ENCODE results near the gene C1QL1. TPM values are rescaled to one million over a fixed set of nuclear protein-coding genes. Genes with fewer than 3 reads are reported as not detected.
A peak's percentile ranks its signal among the peaks of the same experiment; 100 is the strongest.

Gene C1QL1
- total and polyA plus RNA-seq, 2 of the 13 experiments (the other 11 are each of a cell fraction or from before 2014, with no cell fraction given), result 0.11 TPM

- POLR2A ChIA-PET, result interaction anchor here (0.8 kb wide), 1 partner anchor 53 kb away, joined by 3 read pairs; the partner anchor contains the start of gene NMT1
- no peak overlapping the region for H3K27ac ChIP-seq (ENCODE audit: extremely low read length, insufficient read depth, low read length)
- H3K4me3 ChIP-seq (replicated peaks in 1 of 3; ENCODE audit: insufficient read depth in 1 of 3, low read depth in 2 of 3, low read length in 3 of 3), result no peak overlapping the region
- intact Hi-C loops (cut with micrococcal nuclease; ENCODE audit: unreplicated experiment) (no loop called here), in situ Hi-C loops (cut with HindIII; ENCODE audit: extremely low pct_ligation_motif_present, low pct_unique_long_range_greater_than_20kb) (loop anchor here (25.0 kb wide), 1 partner anchor 221 kb away; no protein-coding TSS in a partner anchor)
- H4K20me1 ChIP-seq (ENCODE audit: insufficient read depth, low read length), result no peaks in the 10 kb centered on the region
- CTCF ChIA-PET (ENCODE audit: low intra/inter-chr PET ratio, low total read pairs), result no interaction called here
- 21% methylated on average over 10 of the region's 10 CpGs for WGBS (ENCODE audit: low lambda C conversion rate)
- no peak for FAIRE-seq
- DNase-seq (ENCODE audit: low spot score), result no peak
- no peaks in the 10 kb centered on the region for H3K36me3 ChIP-seq (replicated peaks in 1 of 2; ENCODE audit: control insufficient read depth in 1 of 2, insufficient read depth in 2 of 2, low read length in 2 of 2)
- H3K27me3 ChIP-seq (ENCODE audit: control insufficient read depth in 1 of 2, insufficient read depth in 2 of 2, low read length in 2 of 2), result peaks cover 11 to 43% of the 10 kb centered on the region in 2 experiments
- no peak overlapping the region for H3K9ac ChIP-seq (ENCODE audit: insufficient read depth, low read depth, low read length)
- H3K4me2 ChIP-seq (ENCODE audit: low read depth, low read length), result no peak overlapping the region
- peaks cover 6% of the 10 kb centered on the region for H3K4me1 ChIP-seq (ENCODE audit: insufficient read depth, low read length)
- no peak for TF ChIP-seq ZMYM3 (CRISPR knock-in tag; IDR thresholded peaks at IDR 0.05)
- TF ChIP-seq KMT2B (CRISPR knock-in tag; IDR thresholded peaks at IDR 0.05), result no peak
- no peak for TF ChIP-seq KLF6 (CRISPR knock-in tag; IDR thresholded peaks at IDR 0.05)
- no peak for TF ChIP-seq ZNF260 (CRISPR knock-in tag; IDR thresholded peaks at IDR 0.05; ENCODE audit: borderline replicate concordance, low read depth)
- no peak for TF ChIP-seq ZBTB8A (CRISPR knock-in tag; IDR thresholded peaks at IDR 0.05; ENCODE audit: borderline replicate concordance, low read depth)
- TF ChIP-seq RNF219 (CRISPR knock-in tag; IDR thresholded peaks at IDR 0.05), result no peak
- TF ChIP-seq HINFP (CRISPR knock-in tag; IDR thresholded peaks at IDR 0.05; ENCODE audit: low read depth), result no peak
- no peak for TF ChIP-seq ZNF34 (CRISPR knock-in tag; IDR thresholded peaks at IDR 0.05; ENCODE audit: borderline replicate concordance)
- TF ChIP-seq ZNF337 (CRISPR knock-in tag; IDR thresholded peaks at IDR 0.05; ENCODE audit: borderline replicate concordance, low read depth), result no peak
- TF ChIP-seq TAF1 (CRISPR knock-in tag; IDR thresholded peaks at IDR 0.05), result no peak
- no peak for TF ChIP-seq ZSCAN21 (CRISPR knock-in tag; IDR thresholded peaks at IDR 0.05; ENCODE audit: borderline replicate concordance)
- TF ChIP-seq PLSCR1 (CRISPR knock-in tag; IDR thresholded peaks at IDR 0.05; ENCODE audit: borderline replicate concordance), result no peak
- ATAC-seq, result peak; percentile 20; the same call in 1 of the 3 replicates
- H3K79me2 ChIP-seq (ENCODE audit: insufficient read depth, low read length), result no peaks in the 10 kb centered on the region
- H2AFZ ChIP-seq (ENCODE audit: low read length), result no peak overlapping the region
- no TSS peak for BruUV-seq (replicated peaks)
- H3K9me3 ChIP-seq (ENCODE audit: low read length), result no peaks in the 10 kb centered on the region
These were observed 40.1 kb upstream of the C1QL1 start for GRCh38 chr17:45008216-45008615.

All from HepG2 (cell line).